CD14-positive monocyte (primary cell): ENCODE measurements around the gene PCP2. TPM values are rescaled to one million over a fixed set of nuclear protein-coding genes. Genes with fewer than 3 reads are reported as not detected.

ENCODE experiments used
- DNase-seq, 3 donors: peaks; one replicate each; pipeline ENCODE4 v3.0.0-alpha.2; 2011 to 2022
- H2AFZ ChIP-seq: 2 replicates; pipeline ENCODE4 v1.6.0; 2012; ENCODE audit warnings: mild to moderate bottlenecking, low read depth, low read length, inconsistent platforms; ENCODE audit not compliant: insufficient read depth, poor library complexity, severe bottlenecking
- H3K27ac ChIP-seq, 2 donors: 1 replicate in 1 of 2; 2 replicates in 1 of 2; pipeline ENCODE4 v1.5.1; 2012 to 2013; ENCODE audit warnings: low read length in 2 of 2, control low read depth in 1 of 2, inconsistent platforms in 1 of 2, low read depth in 1 of 2, mild to moderate bottlenecking in 1 of 2
- H3K27me3 ChIP-seq, 2 donors: one replicate each; pipeline versions ENCODE4 v1.6.0 to v1.6.1; 2011 to 2013; ENCODE audit warnings: low read length in 2 of 2; ENCODE audit not compliant: control insufficient read depth in 2 of 2, insufficient read depth in 2 of 2
- H3K36me3 ChIP-seq, 2 donors: replicated peaks in 1 of 2; 1 replicate in 1 of 2; 2 replicates in 1 of 2; pipeline versions ENCODE4 v1.5.1 to v1.6.1; 2012 to 2013; ENCODE audit warnings: low read length in 2 of 2, control low read depth in 1 of 2, inconsistent platforms in 1 of 2, mild to moderate bottlenecking in 1 of 2; ENCODE audit not compliant: insufficient read depth in 2 of 2, control insufficient read depth in 1 of 2
- H3K4me1 ChIP-seq, 2 donors: 1 replicate in 1 of 2; 2 replicates in 1 of 2; pipeline versions ENCODE4 v1.5.1 to v1.6.1; 2012 to 2013; ENCODE audit warnings: low read length in 2 of 2, control low read depth in 1 of 2, inconsistent platforms in 1 of 2, mild to moderate bottlenecking in 1 of 2, moderate library complexity in 1 of 2; ENCODE audit not compliant: insufficient read depth in 2 of 2, control insufficient read depth in 1 of 2
- H3K4me2 ChIP-seq: replicated peaks from 2 replicates; pipeline ENCODE3; 2012; ENCODE audit warnings: low read length, moderate library complexity, mild to moderate bottlenecking; ENCODE audit not compliant: poor library complexity, severe bottlenecking; ENCODE audit errors: extremely low read depth
- H3K4me3 ChIP-seq, 3 experiments: fragments of 200-600 bp in 1 of 3; sonication (generic) in 1 of 3; replicated peaks in 1 of 3; 1 replicate in 2 of 3; 2 replicates in 1 of 3; pipeline ENCODE4 v1.5.1; 2011 to 2013; ENCODE audit warnings: low read length in 3 of 3, mild to moderate bottlenecking in 3 of 3, control low read depth in 2 of 3, low read depth in 2 of 3, inconsistent platforms in 1 of 3, moderate library complexity in 1 of 3
- H3K79me2 ChIP-seq: 2 replicates; pipeline ENCODE4 v1.6.0; 2012; ENCODE audit warnings: mild to moderate bottlenecking, control low read depth, inconsistent platforms, low read length, moderate library complexity; ENCODE audit not compliant: insufficient read depth
- H3K9ac ChIP-seq: 2 replicates; pipeline ENCODE4 v1.6.0; 2017; ENCODE audit warnings: low read length, mild to moderate bottlenecking; ENCODE audit not compliant: insufficient read depth, poor library complexity, severe bottlenecking
- H3K9me3 ChIP-seq, 2 donors: replicated peaks in 1 of 2; 1 replicate in 1 of 2; 2 replicates in 1 of 2; pipeline versions ENCODE4 v1.5.1 to v1.6.1; 2012 to 2013; ENCODE audit warnings: low read length in 2 of 2, control low read depth in 1 of 2; ENCODE audit not compliant: control insufficient read depth in 1 of 2, insufficient read depth in 1 of 2
- H4K20me1 ChIP-seq: 2 replicates; pipeline ENCODE4 v1.6.0; 2012; ENCODE audit warnings: mild to moderate bottlenecking, low read length, control low read depth, moderate library complexity; ENCODE audit not compliant: insufficient read depth
- H3K27ac Mint-ChIP-seq, 7 donors: one replicate each; pipeline ENCODE4 v1.8.0; 2020; ENCODE audit warnings: mild to moderate bottlenecking in 7 of 7, mixed read lengths in 7 of 7, moderate library complexity in 6 of 7, inconsistent platforms in 2 of 7
- H3K27me3 Mint-ChIP-seq, 3 donors: one replicate each; pipeline ENCODE4 v1.8.0; 2021 to 2022; ENCODE audit warnings: low read depth in 3 of 3, mild to moderate bottlenecking in 3 of 3, mixed read lengths in 3 of 3, moderate library complexity in 3 of 3, inconsistent platforms in 1 of 3
- H3K36me3 Mint-ChIP-seq, 2 donors: one replicate each; pipeline ENCODE4 v1.8.0; 2020; ENCODE audit warnings: mixed read lengths in 2 of 2, inconsistent platforms in 1 of 2, mild to moderate bottlenecking in 1 of 2
- H3K4me1 Mint-ChIP-seq: one replicate; pipeline ENCODE4 v1.8.0; 2020; ENCODE audit warnings: mild to moderate bottlenecking, mixed read lengths
- H3K4me3 Mint-ChIP-seq, 2 donors: one replicate each; pipeline ENCODE4 v1.8.0; 2020; ENCODE audit warnings: mild to moderate bottlenecking in 2 of 2, mixed read lengths in 2 of 2, moderate library complexity in 1 of 2
- H3K9me3 Mint-ChIP-seq, 7 donors: one replicate each; pipeline ENCODE4 v1.8.0; 2020 to 2022; ENCODE audit warnings: mixed read lengths in 7 of 7, mild to moderate bottlenecking in 6 of 7, moderate library complexity in 6 of 7, inconsistent platforms in 2 of 7
- WGBS: methylation state at CpG from one replicate; pipeline ENCODE4 v1.1.5; 2013; ENCODE audit warnings: missing lambda C conversion rate; ENCODE audit not compliant: insufficient coverage; 5-methylcytosine and 5-hydroxymethylcytosine counted together
- intact Hi-C, 2 donors: fragments of 100-400 bp; cut with micrococcal nuclease; formaldehyde crosslinking; loops; one replicate each; pipeline versions ENCODE4 v1.15.0 to v1.15.1; 2023
- polyA plus RNA-seq, 3 donors: library from polyadenylated mRNA; depleted of rRNA in 1 of 3; unstranded in 2 of 3; stranded (reverse) in 1 of 3; fragments of 300-500 nt in 2 of 3; fragments of >200 nt in 1 of 3; fragmentation: Illumina TruSeq in 2 of 3; gene quantifications; 1 replicate in 2 of 3; 2 replicates in 1 of 3; pipeline ENCODE4 v1.2.3, GENCODE V29; 2012 to 2021
- TF ChIP-seq, protein P1 (sequence below): fragments of 200-600 bp; IDR thresholded peaks from one replicate; pipeline ENCODE4 v1.8.0; 2022; ENCODE audit warnings: antibody characterized with exemption, mild to moderate bottlenecking

Gene PCP2
- polyA plus RNA-seq, 3 donors, result 1.8 TPM; not detected in 2

DNA sequence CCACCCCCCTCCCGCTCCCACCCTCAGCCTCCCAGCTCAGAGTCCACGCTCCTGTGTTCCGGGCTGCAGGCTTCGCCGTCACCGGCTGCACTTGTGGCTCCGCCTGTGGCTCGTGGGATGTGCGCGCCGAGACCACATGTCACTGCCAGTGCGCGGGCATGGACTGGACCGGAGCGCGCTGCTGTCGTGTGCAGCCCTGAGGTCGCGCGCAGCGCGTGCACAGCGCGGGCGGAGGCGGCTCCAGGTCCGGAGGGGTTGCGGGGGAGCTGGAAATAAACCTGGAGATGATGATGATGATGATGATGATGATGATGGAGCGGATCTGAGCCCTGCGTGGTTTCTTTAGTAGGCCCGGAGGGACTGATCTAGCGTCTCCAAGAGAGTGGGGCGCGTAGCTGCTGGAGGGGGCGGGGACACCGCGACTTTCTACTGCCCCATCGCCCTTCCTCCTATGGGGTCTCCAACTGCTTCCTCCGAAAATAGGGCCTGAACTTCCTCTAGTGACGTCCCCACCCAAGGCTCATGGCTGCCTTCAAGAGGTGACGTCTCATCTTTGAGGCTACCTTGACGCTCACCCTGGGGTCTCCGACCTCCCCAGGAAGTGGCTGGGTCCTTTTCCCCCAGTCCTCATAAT lies 36.7 kb upstream of the PCP2 start:
- peak overlapping the region; percentile 81 for H3K4me2 ChIP-seq
- no peaks in the 10 kb centered on the region for H3K36me3 ChIP-seq
- peak overlapping the region; percentile 20 to 73 (median 32) for H3K4me3 ChIP-seq
- 1% methylated on average over 35 of the region's 43 CpGs for WGBS
- Mint-ChIP-seq H3K9me3 (peaks cover 11 to 19% (median 13%) of the 10 kb centered on the region in 7 donors), H3K36me3 (peaks cover 2 to 5% of the 10 kb centered on the region in 2 donors), H3K27me3 (peaks cover 0 to 5% (median 0%) of the 10 kb centered on the region in 3 donors), H3K4me3 (peak overlapping the region; percentile 85 to 92), H3K27ac (peak overlapping the region; percentile 70 to 93 (median 90)), H3K4me1 (peaks cover 60% of the 10 kb centered on the region)
- peak overlapping the region; percentile 71 for H2AFZ ChIP-seq
- H4K20me1 ChIP-seq, result no peaks in the 10 kb centered on the region
- H3K9me3 ChIP-seq, result peaks cover 7 to 13% of the 10 kb centered on the region in 2 donors
- H3K9ac ChIP-seq, result peak overlapping the region; percentile 56
- no peaks in the 10 kb centered on the region for H3K27me3 ChIP-seq
- peak; percentile 69 to 77 (median 73) for DNase-seq
- H3K27ac ChIP-seq, result peak overlapping the region; percentile 45 to 87
- intact Hi-C loops, result no loop called here
- peaks cover 15% of the 10 kb centered on the region for H3K79me2 ChIP-seq
- H3K4me1 ChIP-seq, result peaks cover 43 to 65% of the 10 kb centered on the region in 2 donors
- TF ChIP-seq, protein P1, sequence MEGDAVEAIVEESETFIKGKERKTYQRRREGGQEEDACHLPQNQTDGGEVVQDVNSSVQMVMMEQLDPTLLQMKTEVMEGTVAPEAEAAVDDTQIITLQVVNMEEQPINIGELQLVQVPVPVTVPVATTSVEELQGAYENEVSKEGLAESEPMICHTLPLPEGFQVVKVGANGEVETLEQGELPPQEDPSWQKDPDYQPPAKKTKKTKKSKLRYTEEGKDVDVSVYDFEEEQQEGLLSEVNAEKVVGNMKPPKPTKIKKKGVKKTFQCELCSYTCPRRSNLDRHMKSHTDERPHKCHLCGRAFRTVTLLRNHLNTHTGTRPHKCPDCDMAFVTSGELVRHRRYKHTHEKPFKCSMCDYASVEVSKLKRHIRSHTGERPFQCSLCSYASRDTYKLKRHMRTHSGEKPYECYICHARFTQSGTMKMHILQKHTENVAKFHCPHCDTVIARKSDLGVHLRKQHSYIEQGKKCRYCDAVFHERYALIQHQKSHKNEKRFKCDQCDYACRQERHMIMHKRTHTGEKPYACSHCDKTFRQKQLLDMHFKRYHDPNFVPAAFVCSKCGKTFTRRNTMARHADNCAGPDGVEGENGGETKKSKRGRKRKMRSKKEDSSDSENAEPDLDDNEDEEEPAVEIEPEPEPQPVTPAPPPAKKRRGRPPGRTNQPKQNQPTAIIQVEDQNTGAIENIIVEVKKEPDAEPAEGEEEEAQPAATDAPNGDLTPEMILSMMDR, result no peak

DNA sequence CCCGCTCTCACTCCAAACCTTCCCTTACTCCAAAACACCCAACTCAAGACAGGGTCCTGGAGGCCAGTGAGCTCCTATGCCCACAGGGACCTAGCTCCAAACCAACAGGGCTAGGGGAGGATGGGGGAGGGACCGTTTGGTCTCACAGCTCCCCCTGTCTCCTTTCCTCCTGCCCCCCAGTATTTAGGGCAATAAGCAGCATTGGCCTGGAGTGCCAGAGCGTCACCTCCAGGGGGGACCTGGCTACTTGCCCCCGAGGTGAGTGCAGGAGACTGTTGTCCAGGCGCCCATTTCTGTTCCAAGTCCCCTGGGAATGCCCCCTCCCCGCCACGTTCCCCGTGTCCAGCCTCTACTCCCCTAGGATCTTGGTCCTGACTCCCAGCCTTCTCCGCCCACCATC lies 36.1 kb upstream of the PCP2 start:
- Histone ChIP-seq H3K36me3 (no peaks in the 10 kb centered on the region), H3K4me1 (peaks cover 37 to 59% of the 10 kb centered on the region in 2 donors), H3K4me3 (peak overlapping the region; percentile 1 to 71 (median 37)), H2AFZ (peak overlapping the region; percentile 58), H4K20me1 (no peaks in the 10 kb centered on the region), H3K9me3 (peaks cover 7 to 13% of the 10 kb centered on the region in 2 donors), H3K27me3 (no peaks in the 10 kb centered on the region), H3K4me2 (peak overlapping the region; percentile 72), H3K9ac (peak overlapping the region; percentile 52), H3K27ac (peak overlapping the region; percentile 70 to 87), H3K79me2 (peaks cover 15% of the 10 kb centered on the region)
- Mint-ChIP-seq H3K9me3 (peaks cover 11 to 19% (median 13%) of the 10 kb centered on the region in 7 donors), H3K27me3 (peaks cover 0 to 5% (median 0%) of the 10 kb centered on the region in 3 donors), H3K4me1 (peaks cover 55% of the 10 kb centered on the region), H3K27ac (peak overlapping the region; percentile 59 to 93 (median 82)), H3K4me3 (peak overlapping the region; percentile 72 to 92), H3K36me3 (peaks cover 2 to 5% of the 10 kb centered on the region in 2 donors)
- no peak for DNase-seq
- intact Hi-C loops, result no loop called here
- TF ChIP-seq, protein P1, result no peak
- 21% methylated on average over 7 of the region's 9 CpGs for WGBS
